ENCODE results near the gene CCDC24. TPM values are rescaled to one million over a fixed set of nuclear protein-coding genes. Genes with fewer than 3 reads are reported as not detected.

CCDC24 gene
- total and polyA plus RNA-seq, 2 of the 13 experiments (the other 11 are each of a cell fraction or from before 2014, with no cell fraction given), result 1.4 to 2.9 TPM

- TF ChIP-seq, protein P1, sequence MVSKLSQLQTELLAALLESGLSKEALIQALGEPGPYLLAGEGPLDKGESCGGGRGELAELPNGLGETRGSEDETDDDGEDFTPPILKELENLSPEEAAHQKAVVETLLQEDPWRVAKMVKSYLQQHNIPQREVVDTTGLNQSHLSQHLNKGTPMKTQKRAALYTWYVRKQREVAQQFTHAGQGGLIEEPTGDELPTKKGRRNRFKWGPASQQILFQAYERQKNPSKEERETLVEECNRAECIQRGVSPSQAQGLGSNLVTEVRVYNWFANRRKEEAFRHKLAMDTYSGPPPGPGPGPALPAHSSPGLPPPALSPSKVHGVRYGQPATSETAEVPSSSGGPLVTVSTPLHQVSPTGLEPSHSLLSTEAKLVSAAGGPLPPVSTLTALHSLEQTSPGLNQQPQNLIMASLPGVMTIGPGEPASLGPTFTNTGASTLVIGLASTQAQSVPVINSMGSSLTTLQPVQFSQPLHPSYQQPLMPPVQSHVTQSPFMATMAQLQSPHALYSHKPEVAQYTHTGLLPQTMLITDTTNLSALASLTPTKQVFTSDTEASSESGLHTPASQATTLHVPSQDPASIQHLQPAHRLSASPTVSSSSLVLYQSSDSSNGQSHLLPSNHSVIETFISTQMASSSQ (IDR thresholded peaks at IDR 0.05; ENCODE audit: low read depth), result no peak
- TF ChIP-seq, protein P1 (CRISPR knock-in tag; IDR thresholded peaks at IDR 0.05; ENCODE audit: borderline replicate concordance), result peak; percentile 52
- TF ChIP-seq ZC3H4 (CRISPR knock-in tag; IDR thresholded peaks at IDR 0.05; ENCODE audit: borderline replicate concordance) (no peak), SIN3A (IDR thresholded peaks at IDR 0.05; ENCODE audit: borderline replicate concordance, low read depth, low read length) (peak; percentile 94; the same call in 1 of the 2 replicates), TCF12 (IDR thresholded peaks at IDR 0.05) (no peak), TCF12 (CRISPR knock-in tag; IDR thresholded peaks at IDR 0.05) (no peak), ZNF251 (CRISPR knock-in tag; IDR thresholded peaks at IDR 0.05) (no peak), CSRNP2 (CRISPR knock-in tag; conservative IDR thresholded peaks at IDR 0.05; ENCODE audit: low read depth) (no peak), BHLHE40 (IDR thresholded peaks at IDR 0.05; ENCODE audit: low read length) (peak; percentile 62), PAF1 (CRISPR knock-in tag; IDR thresholded peaks at IDR 0.05) (no peak), ZSCAN21 (CRISPR knock-in tag; IDR thresholded peaks at IDR 0.05; ENCODE audit: borderline replicate concordance) (0 out of 2 replicates have a peak, but pooled peaks have one; percentile 52), FOXC1 (CRISPR knock-in tag; IDR thresholded peaks at IDR 0.05; ENCODE audit: borderline replicate concordance) (peak; percentile 37; the same call in 1 of the 2 replicates), BCL6 (CRISPR knock-in tag; IDR thresholded peaks at IDR 0.05) (peak; percentile 78), THAP9 (CRISPR knock-in tag; IDR thresholded peaks at IDR 0.05; ENCODE audit: borderline replicate concordance) (peak; percentile 43; the same call in 1 of the 2 replicates), SMAD3 (CRISPR knock-in tag; IDR thresholded peaks at IDR 0.05) (no peak)
- TF ChIP-seq, protein P2, sequence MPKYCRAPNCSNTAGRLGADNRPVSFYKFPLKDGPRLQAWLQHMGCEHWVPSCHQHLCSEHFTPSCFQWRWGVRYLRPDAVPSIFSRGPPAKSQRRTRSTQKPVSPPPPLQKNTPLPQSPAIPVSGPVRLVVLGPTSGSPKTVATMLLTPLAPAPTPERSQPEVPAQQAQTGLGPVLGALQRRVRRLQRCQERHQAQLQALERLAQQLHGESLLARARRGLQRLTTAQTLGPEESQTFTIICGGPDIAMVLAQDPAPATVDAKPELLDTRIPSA (CRISPR knock-in tag; IDR thresholded peaks at IDR 0.05; ENCODE audit: borderline replicate concordance), result peak; percentile 85; the same call in 1 of the 2 replicates
- TF ChIP-seq, protein P3, sequence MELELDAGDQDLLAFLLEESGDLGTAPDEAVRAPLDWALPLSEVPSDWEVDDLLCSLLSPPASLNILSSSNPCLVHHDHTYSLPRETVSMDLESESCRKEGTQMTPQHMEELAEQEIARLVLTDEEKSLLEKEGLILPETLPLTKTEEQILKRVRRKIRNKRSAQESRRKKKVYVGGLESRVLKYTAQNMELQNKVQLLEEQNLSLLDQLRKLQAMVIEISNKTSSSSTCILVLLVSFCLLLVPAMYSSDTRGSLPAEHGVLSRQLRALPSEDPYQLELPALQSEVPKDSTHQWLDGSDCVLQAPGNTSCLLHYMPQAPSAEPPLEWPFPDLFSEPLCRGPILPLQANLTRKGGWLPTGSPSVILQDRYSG (CRISPR knock-in tag; IDR thresholded peaks at IDR 0.05), result 0 out of 2 replicates have a peak, but pooled peaks have one; percentile 48
These were observed 16.8 kb upstream of the CCDC24 start, which contains the start of gene ATP6V0B (continued) for GRCh38 chr1:43974443-43975248.

Measured in HepG2 (cell line).